GM12878 (cell line): ENCODE measurements around the gene TSHZ2. TPM values are rescaled to one million over a fixed set of nuclear protein-coding genes. Genes with fewer than 3 reads are reported as not detected.

Experiments used
- ATAC-seq: fragments of 200-7000 bp; cut with Tn5 transposase; 3 replicates; pipeline ENCODE4 v1.9.1; 2020; ENCODE audit warnings: mild to moderate bottlenecking, moderate library complexity
- BruUV-seq: library from RNA; stranded (reverse); fragments of 400-500 nt; replicated peaks from 2 replicates; lab custom pipeline; 2021; lab: Mats Ljungman, UMichigan
- CTCF ChIA-PET: fragments of 300-600 bp; sonication (Branson Sonifier 250); formaldehyde crosslinking; extraction: SDS; loops from one replicate; lab custom pipeline; 2021; ENCODE audit warnings: inconsistent platforms; lab: Yijun Ruan, JAX
- POLR2A ChIA-PET: fragments of 350-600 bp; formaldehyde crosslinking; extraction: SDS; loops from one replicate; lab custom pipeline; 2021; ENCODE audit warnings: inconsistent platforms; lab: Charles Lee
- RAD21 ChIA-PET: fragments of 300-600 bp; sonication (Branson Sonifier 250); formaldehyde crosslinking; loops from one replicate; lab custom pipeline; 2023; ENCODE audit warnings: antibody characterized with exemption; ENCODE audit not compliant: unreplicated experiment; lab: Charles Lee
- SMC1A ChIA-PET: fragments of 300-600 bp; sonication (Branson Sonifier 250); formaldehyde crosslinking; loops from one replicate; lab custom pipeline; 2023; ENCODE audit not compliant: unreplicated experiment, uncharacterized antibody; lab: Charles Lee
- DNase-seq: peaks from one replicate; pipeline ENCODE4 v3.0.0-alpha.2; 2011; ENCODE audit warnings: low read depth, low spot score
- FAIRE-seq: peaks from 3 replicates; lab custom pipeline; 2011; peaks lifted over from hg19 to GRCh38; lab: Jason Lieb, UNC
- H2AFZ ChIP-seq: 2 replicates; pipeline ENCODE4 v1.6.0; 2011; ENCODE audit warnings: low read depth, low read length, control low read depth; ENCODE audit not compliant: control insufficient read depth
- H3K27ac ChIP-seq: 2 replicates; pipeline ENCODE4 v1.5.1; 2011; ENCODE audit warnings: control low read depth; ENCODE audit not compliant: control insufficient read depth, insufficient read depth
- H3K27me3 ChIP-seq, 2 experiments: replicated peaks in 1 of 2; 2 replicates each; pipeline versions ENCODE4 v1.6.0 to v1.6.1; 2011; ENCODE audit warnings: low read length in 1 of 2; ENCODE audit not compliant: control insufficient read depth in 2 of 2, insufficient read depth in 2 of 2
- H3K36me3 ChIP-seq, 2 experiments: 2 replicates each; pipeline ENCODE4 v1.5.1; 2011; ENCODE audit warnings: low read length in 1 of 2; ENCODE audit not compliant: control insufficient read depth in 2 of 2, insufficient read depth in 2 of 2
- H3K4me1 ChIP-seq: 2 replicates; pipeline ENCODE4 v1.6.1; 2011; ENCODE audit warnings: mild to moderate bottlenecking, low read length, moderate library complexity, mixed read lengths; ENCODE audit not compliant: control insufficient read depth, insufficient read depth
- H3K4me2 ChIP-seq: 2 replicates; pipeline ENCODE4 v1.6.0; 2011; ENCODE audit warnings: control low read depth; ENCODE audit not compliant: control insufficient read depth, insufficient read depth
- H3K4me3 ChIP-seq: fragments of 200-600 bp; sonication (generic); 2 replicates; pipeline ENCODE4 v1.5.1; 2016
- H3K79me2 ChIP-seq: 2 replicates; pipeline ENCODE4 v1.6.0; 2011; ENCODE audit warnings: low read length; ENCODE audit not compliant: control insufficient read depth, insufficient read depth
- H3K9ac ChIP-seq: 2 replicates; pipeline ENCODE4 v1.8.0; 2011; ENCODE audit warnings: low read length, control low read depth, mixed read lengths; ENCODE audit not compliant: control insufficient read depth, insufficient read depth
- H3K9me3 ChIP-seq: replicated peaks from 3 replicates; pipeline ENCODE4 v1.5.1; 2011; ENCODE audit warnings: mild to moderate bottlenecking, low read length; ENCODE audit not compliant: control insufficient read depth, insufficient read depth
- H4K20me1 ChIP-seq: 2 replicates; pipeline ENCODE4 v1.6.0; 2011; ENCODE audit not compliant: control insufficient read depth, insufficient read depth
- ATF7 ChIP-seq: fragments of 450-650 bp; IDR thresholded peaks from 2 replicates; pipeline ENCODE4 v1.6.1; 2016; ENCODE audit warnings: low read depth, mild to moderate bottlenecking
- CBFB ChIP-seq: IDR thresholded peaks from 2 replicates; pipeline ENCODE4 v1.6.1; 2016; ENCODE audit warnings: antibody characterized with exemption, low read depth
- EZH2 ChIP-seq: IDR thresholded peaks from 2 replicates; pipeline ENCODE4 v1.6.1; 2012; ENCODE audit warnings: low read depth, mild to moderate bottlenecking, control low read depth, inconsistent platforms, low read length, borderline replicate concordance; ENCODE audit not compliant: control insufficient read depth
- FOXK2 ChIP-seq: fragments of 450-650 bp; IDR thresholded peaks from 2 replicates; pipeline ENCODE4 v1.6.1; 2017; ENCODE audit warnings: mild to moderate bottlenecking, moderate library complexity
- IKZF2 ChIP-seq, 2 experiments: fragments of 450-650 bp; IDR thresholded peaks; 2 replicates each; pipeline ENCODE4 v1.6.1; 2017; ENCODE audit warnings: mild to moderate bottlenecking in 2 of 2, moderate library complexity in 2 of 2
- LARP7 ChIP-seq: fragments of 450-650 bp; IDR thresholded peaks from 2 replicates; pipeline ENCODE4 v1.6.1; 2017; ENCODE audit warnings: mild to moderate bottlenecking
- MTA3 ChIP-seq: IDR thresholded peaks from 2 replicates; pipeline ENCODE4 v1.6.1; 2012; ENCODE audit warnings: low read length, inconsistent platforms, borderline replicate concordance
- ZNF217 ChIP-seq: fragments of 450-650 bp; IDR thresholded peaks from 2 replicates; pipeline ENCODE4 v1.6.1; 2017; ENCODE audit warnings: antibody characterized with exemption, mild to moderate bottlenecking
- ZNF24 ChIP-seq: fragments of 450-650 bp; IDR thresholded peaks from 2 replicates; pipeline ENCODE4 v1.6.1; 2017; ENCODE audit warnings: antibody characterized with exemption, mild to moderate bottlenecking
- WGBS: methylation state at CpG from one replicate; pipeline ENCODE4 v1.1.6; 2016; ENCODE audit warnings: low lambda C conversion rate; ENCODE audit not compliant: insufficient replicate concordance, insufficient coverage; ENCODE audit errors: missing lambda C conversion rate; 5-methylcytosine and 5-hydroxymethylcytosine counted together
- in situ Hi-C: fragments of 300-500 bp; cut with MboI; formaldehyde crosslinking; loops from 9 replicates; pipeline ENCODE4 v1.14.3; 2018; ENCODE audit warnings: mixed read lengths
- intact Hi-C: fragments of 100-400 bp; cut with micrococcal nuclease; formaldehyde crosslinking; loops from one replicate; pipeline ENCODE4 v1.14.2; 2022; ENCODE audit not compliant: unreplicated experiment
- polyA plus RNA-seq, 11 experiments: library from polyadenylated mRNA; depleted of rRNA in 4 of 11; unstranded in 6 of 11; stranded (reverse) in 5 of 11; fragments of >200 nt; fragmentation: Nextera tagmentation in 4 of 11; fragmentation: Illumina TruSeq in 1 of 11; extraction: Ambion mirVana in 4 of 11; extraction: Trizol in 1 of 11; gene quantifications; 1 replicate in 1 of 11; 2 replicates in 10 of 11; pipeline versions ENCODE4 v1.2.1 to v1.2.3, GENCODE V29; 2011 to 2016; ENCODE audit warnings: inconsistent platforms in 2 of 11, missing spikeins in 2 of 11, low read depth in 1 of 11
- total RNA-seq, 4 experiments: library from RNA; depleted of rRNA in 3 of 4; stranded (reverse); fragments of >200 nt in 3 of 4; fragmentation: Illumina TruSeq in 1 of 4; extraction: Trizol in 1 of 4; gene quantifications; 2 replicates each; pipeline versions ENCODE4 v1.2.1 to v1.2.3, GENCODE V29; 2013 to 2021
- TF ChIP-seq, protein P1 (sequence below): IDR thresholded peaks from 2 replicates; pipeline ENCODE4 v1.6.1; 2011; ENCODE audit warnings: borderline replicate concordance, low read depth, mild to moderate bottlenecking, moderate library complexity, low read length; ENCODE audit not compliant: insufficient read depth, poor library complexity, severe bottlenecking

Gene TSHZ2
- total and polyA plus RNA-seq, 10 of the 15 experiments (the other 5 are each of a cell fraction or from before 2014, with no cell fraction given), result 0.01 to 0.86 (median 0.13) TPM; not detected in 2

DNA sequence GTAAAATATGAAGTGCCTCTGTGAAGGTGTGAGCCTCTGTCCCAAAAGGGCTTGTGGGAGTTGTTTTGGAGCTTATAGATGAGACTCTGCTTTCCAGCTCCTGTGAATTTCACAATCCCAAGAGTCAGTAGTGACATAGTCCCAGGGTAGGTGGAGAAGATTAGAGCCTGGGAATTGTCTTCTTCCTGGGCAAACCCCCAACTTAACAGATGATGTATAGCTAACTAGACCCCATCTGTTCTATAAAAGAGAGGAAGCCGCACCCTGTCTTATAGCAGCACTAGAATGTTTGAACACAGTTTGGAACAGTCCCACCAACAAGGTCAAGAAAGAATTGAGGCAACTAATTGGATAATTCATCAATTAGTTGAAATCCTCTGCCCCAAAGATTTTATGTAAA is 326.8 kb downstream of the TSHZ2 start:
- Histone ChIP-seq H3K4me3 (no peak overlapping the region), H3K79me2 (no peaks in the 10 kb centered on the region), H3K9ac (no peak overlapping the region), H2AFZ (no peak overlapping the region), H3K27ac (no peak overlapping the region), H4K20me1 (no peaks in the 10 kb centered on the region), H3K4me2 (no peak overlapping the region), H3K27me3 (peaks cover 0 to 4% of the 10 kb centered on the region in 2 experiments; a peak in 3 of 4 replicates), H3K36me3 (no peaks in the 10 kb centered on the region), H3K9me3 (no peaks in the 10 kb centered on the region), H3K4me1 (no peaks in the 10 kb centered on the region)
- POLR2A ChIA-PET, result no interaction called here
- no peak for FAIRE-seq
- TF ChIP-seq IKZF2 (IDR thresholded peaks at IDR 0.05) (no peak), LARP7 (no peak), ATF7 (no peak), ZNF24 (no peak), EZH2 (no peak), ZNF217 (no peak), CBFB (no peak), FOXK2 (no peak), MTA3 (no peak)
- TF ChIP-seq, protein P1, sequence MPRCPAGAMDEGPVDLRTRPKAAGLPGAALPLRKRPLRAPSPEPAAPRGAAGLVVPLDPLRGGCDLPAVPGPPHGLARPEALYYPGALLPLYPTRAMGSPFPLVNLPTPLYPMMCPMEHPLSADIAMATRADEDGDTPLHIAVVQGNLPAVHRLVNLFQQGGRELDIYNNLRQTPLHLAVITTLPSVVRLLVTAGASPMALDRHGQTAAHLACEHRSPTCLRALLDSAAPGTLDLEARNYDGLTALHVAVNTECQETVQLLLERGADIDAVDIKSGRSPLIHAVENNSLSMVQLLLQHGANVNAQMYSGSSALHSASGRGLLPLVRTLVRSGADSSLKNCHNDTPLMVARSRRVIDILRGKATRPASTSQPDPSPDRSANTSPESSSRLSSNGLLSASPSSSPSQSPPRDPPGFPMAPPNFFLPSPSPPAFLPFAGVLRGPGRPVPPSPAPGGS, result no peak
- in situ Hi-C loops (no loop called here), intact Hi-C loops (no loop called here)
- CTCF ChIA-PET, result interaction anchor here (0.7 kb wide), 1 partner anchor 9 kb away, joined by 3 read pairs; no protein-coding TSS in a partner anchor
- no peak for ATAC-seq
- 82% methylated on average over 1 of the region's 1 CpG for WGBS
- BruUV-seq, result no TSS peak
- SMC1A ChIA-PET, result interaction anchor here (1.0 kb wide), 1 partner anchor 906 kb away, joined by 3 read pairs; no protein-coding TSS in a partner anchor
- RAD21 ChIA-PET, result no interaction called here
- DNase-seq, result no peak
